Mesothelial cell of epicardium (in vitro differentiated cells): Measurements from ENCODE around the gene NUDT9. TPM values are rescaled to one million over a fixed set of nuclear protein-coding genes. Genes with fewer than 3 reads are reported as not detected.
"Not testable (repeated sequence)": the region's sequence is repeated elsewhere in the genome, so short reads cannot be mapped to it uniquely, and the experiment has no call there.

Experiments used
- DNase-seq, 2 experiments: peaks; one replicate each; pipeline ENCODE4 v3.0.0; 2021; ENCODE audit warnings: low spot score in 2 of 2; ENCODE audit not compliant: unreplicated experiment in 2 of 2
- H3K27ac Mint-ChIP-seq: 2 replicates; pipeline ENCODE4 v1.8.0; 2021; ENCODE audit warnings: mixed read lengths
- H3K27me3 Mint-ChIP-seq: 2 replicates; pipeline ENCODE4 v1.8.0; 2021; ENCODE audit warnings: low read depth, mixed read lengths
- H3K36me3 Mint-ChIP-seq: 2 replicates; pipeline ENCODE4 v1.8.0; 2021; ENCODE audit warnings: mixed read lengths
- H3K4me1 Mint-ChIP-seq: 2 replicates; pipeline ENCODE4 v1.8.0; 2021; ENCODE audit warnings: mixed read lengths
- H3K4me3 Mint-ChIP-seq: 2 replicates; pipeline ENCODE4 v1.8.0; 2021; ENCODE audit warnings: mild to moderate bottlenecking, moderate library complexity, mixed read lengths
- H3K9me3 Mint-ChIP-seq: 2 replicates; pipeline ENCODE4 v1.8.0; 2021; ENCODE audit warnings: mixed read lengths
- total RNA-seq: library from RNA; stranded (reverse); gene quantifications from 3 replicates; pipeline ENCODE4 v1.2.1, GENCODE V29; 2021
- TF ChIP-seq, protein P1 (sequence below): fragments of 200-600 bp; sonication (generic); IDR thresholded peaks from one replicate; pipeline ENCODE4 v1.5.0; 2021; ENCODE audit warnings: antibody characterized with exemption; ENCODE audit not compliant: unreplicated experiment

The NUDT9 gene
- total RNA-seq, 1 donor from 2014 or later = 26.0 TPM

DNA sequence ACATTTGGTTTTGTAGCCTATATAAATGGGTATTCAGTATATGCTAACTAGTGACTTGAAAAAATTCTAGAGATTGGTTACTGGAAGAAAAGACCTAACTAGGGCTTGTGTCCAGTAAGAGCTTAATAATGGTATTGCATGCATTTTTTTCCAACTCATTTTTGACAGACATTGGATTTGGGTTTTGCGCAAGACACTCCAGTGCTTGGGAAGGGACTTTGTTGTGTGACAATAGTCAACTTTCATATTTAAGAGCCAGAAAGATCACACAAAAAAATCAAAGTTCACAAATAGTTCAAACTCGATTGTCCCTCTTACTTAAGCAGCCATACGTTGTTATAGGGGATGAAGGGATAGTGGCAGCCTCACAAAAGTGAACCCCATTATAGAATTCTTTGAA, 30.2 kb upstream of the NUDT9 start:
- Mint-ChIP-seq H3K36me3 (peaks cover 2% of the 10 kb centered on the region), H3K27ac (no peak overlapping the region), H3K4me1 (peaks cover 20% of the 10 kb centered on the region), H3K4me3 (no peak overlapping the region), H3K27me3 (no peaks in the 10 kb centered on the region), H3K9me3 (peaks cover 9% of the 10 kb centered on the region)
- DNase-seq = no peak
- TF ChIP-seq, protein P1, sequence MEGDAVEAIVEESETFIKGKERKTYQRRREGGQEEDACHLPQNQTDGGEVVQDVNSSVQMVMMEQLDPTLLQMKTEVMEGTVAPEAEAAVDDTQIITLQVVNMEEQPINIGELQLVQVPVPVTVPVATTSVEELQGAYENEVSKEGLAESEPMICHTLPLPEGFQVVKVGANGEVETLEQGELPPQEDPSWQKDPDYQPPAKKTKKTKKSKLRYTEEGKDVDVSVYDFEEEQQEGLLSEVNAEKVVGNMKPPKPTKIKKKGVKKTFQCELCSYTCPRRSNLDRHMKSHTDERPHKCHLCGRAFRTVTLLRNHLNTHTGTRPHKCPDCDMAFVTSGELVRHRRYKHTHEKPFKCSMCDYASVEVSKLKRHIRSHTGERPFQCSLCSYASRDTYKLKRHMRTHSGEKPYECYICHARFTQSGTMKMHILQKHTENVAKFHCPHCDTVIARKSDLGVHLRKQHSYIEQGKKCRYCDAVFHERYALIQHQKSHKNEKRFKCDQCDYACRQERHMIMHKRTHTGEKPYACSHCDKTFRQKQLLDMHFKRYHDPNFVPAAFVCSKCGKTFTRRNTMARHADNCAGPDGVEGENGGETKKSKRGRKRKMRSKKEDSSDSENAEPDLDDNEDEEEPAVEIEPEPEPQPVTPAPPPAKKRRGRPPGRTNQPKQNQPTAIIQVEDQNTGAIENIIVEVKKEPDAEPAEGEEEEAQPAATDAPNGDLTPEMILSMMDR = no peak

DNA sequence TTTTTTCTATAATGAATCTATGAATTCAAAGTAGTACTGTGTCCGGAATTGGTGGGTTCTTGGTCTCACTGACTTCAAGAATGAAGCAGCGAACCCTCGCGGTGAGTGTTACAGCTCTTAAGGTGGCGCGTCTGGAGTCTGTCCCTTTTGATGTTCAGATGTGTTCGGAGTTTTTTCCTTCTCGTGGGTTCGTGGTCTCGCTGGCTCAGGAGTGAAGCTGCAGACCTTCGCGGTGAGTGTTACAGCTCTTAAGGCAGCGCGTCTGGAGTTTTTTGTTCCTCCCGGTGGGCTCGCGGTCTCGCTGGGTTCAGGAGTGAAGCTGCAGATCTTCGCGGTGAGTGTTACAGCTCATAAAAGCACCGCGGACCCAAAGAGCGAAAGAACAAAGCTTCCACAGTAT, 27.3 kb upstream of the NUDT9 start:
- H3K9me3 Mint-ChIP-seq, H3K4me3 Mint-ChIP-seq, DNase-seq, H3K27me3 Mint-ChIP-seq, H3K4me1 Mint-ChIP-seq, H3K36me3 Mint-ChIP-seq, H3K27ac Mint-ChIP-seq: not testable (repeated sequence)

DNA sequence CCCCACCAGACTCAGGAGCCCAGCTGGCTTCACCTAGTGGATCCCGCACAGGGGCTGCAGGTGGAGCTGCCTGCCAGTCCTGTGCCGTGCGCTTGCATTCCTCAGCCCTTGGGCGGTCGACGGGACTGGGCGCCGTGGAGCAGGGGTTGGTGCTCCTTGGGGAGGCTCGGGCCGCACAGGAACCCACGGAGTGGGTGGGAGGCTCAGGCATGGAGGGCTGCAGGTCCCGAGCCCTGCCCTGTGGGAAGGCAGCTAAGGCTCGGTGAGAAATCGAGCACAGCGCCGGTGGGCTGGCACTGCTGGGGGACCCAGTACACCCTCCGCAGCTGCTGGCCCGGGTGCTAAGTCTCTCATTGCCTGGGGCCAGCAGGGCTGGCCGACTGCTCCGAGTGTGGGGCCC, 26.5 kb upstream of the NUDT9 start:
- H3K9me3 Mint-ChIP-seq, H3K27me3 Mint-ChIP-seq, H3K4me1 Mint-ChIP-seq, H3K36me3 Mint-ChIP-seq, DNase-seq, H3K4me3 Mint-ChIP-seq, H3K27ac Mint-ChIP-seq: not testable (repeated sequence)

DNA sequence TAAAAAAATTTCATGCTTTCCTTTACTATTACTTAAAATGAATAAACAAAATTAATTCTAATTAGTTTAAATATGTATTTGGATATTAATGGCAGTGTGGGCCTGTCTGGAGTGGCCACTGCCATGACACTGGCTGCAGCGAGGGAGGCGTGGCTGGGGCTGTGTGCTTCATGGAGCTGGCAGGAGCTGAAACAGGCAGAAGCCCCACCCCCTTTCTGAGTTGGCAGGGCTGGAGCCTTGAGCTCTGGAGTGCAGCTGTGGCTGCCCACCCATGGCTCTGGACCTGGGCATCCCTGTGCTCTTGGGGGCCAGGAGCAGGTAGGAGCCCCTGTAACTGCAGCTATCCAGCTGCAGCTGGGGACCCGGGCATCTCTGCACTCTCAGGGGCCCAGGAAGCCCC, 23.2 kb upstream of the NUDT9 start:
- H3K4me3 Mint-ChIP-seq = no peak overlapping the region
- H3K36me3 Mint-ChIP-seq = peaks cover 6% of the 10 kb centered on the region
- no peak for DNase-seq
- H3K9me3 Mint-ChIP-seq = peaks cover 18% of the 10 kb centered on the region
- no peaks in the 10 kb centered on the region for H3K27me3 Mint-ChIP-seq
- TF ChIP-seq, protein P1 = no peak
- H3K27ac Mint-ChIP-seq = no peak overlapping the region
- H3K4me1 Mint-ChIP-seq = peaks cover 4% of the 10 kb centered on the region

DNA sequence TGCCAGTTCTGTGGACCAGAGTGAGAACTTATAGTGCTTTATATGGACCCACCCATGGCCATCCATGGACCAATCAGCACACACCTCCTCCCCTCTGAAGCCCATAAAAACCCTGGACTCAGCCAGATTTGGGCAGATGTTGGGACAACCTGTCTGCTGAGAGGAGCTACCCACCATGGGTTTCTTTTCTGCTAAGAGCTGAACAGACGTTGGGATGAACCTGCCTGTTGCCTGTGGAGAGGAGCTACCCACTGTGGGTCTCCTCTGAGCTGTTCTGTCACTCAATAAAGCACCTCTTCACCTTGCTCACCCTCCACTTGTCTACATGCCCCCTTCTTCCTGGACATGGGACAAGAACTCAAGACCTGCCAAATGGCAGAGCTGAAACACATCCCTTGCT, 22.4 kb upstream of the NUDT9 start:
- TF ChIP-seq, protein P1 = no peak
- Mint-ChIP-seq H3K36me3 (peaks cover 6% of the 10 kb centered on the region), H3K4me1 (peaks cover 4% of the 10 kb centered on the region), H3K27me3 (no peaks in the 10 kb centered on the region), H3K27ac (no peak overlapping the region), H3K4me3 (no peak overlapping the region), H3K9me3 (peaks cover 19% of the 10 kb centered on the region)
- DNase-seq = no peak

DNA sequence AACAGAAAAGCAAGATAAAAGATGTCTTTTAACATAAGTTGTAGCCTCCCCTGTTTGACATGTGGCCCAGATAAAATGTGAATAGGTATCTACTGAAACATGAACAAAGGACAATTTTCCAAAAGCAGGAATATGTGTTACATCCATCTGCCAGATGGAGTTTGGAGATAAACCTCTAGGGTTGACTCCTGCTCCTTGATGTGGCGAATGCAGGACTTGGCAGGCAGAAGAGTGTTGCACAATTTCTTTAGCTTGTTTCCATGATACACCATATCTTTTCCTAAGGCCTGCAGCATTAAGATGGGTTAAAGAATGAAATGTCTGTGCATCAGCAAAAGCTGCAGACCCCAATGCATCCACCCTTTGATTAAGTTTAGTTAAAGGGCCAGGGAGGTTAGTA, 18.6 kb upstream of the NUDT9 start:
- H3K9me3 Mint-ChIP-seq = peaks cover 27% of the 10 kb centered on the region
- peak overlapping the region; percentile 35 for H3K27ac Mint-ChIP-seq
- H3K4me3 Mint-ChIP-seq, DNase-seq, H3K36me3 Mint-ChIP-seq, H3K27me3 Mint-ChIP-seq: not testable (repeated sequence)
- H3K4me1 Mint-ChIP-seq = peaks cover 23% of the 10 kb centered on the region

DNA sequence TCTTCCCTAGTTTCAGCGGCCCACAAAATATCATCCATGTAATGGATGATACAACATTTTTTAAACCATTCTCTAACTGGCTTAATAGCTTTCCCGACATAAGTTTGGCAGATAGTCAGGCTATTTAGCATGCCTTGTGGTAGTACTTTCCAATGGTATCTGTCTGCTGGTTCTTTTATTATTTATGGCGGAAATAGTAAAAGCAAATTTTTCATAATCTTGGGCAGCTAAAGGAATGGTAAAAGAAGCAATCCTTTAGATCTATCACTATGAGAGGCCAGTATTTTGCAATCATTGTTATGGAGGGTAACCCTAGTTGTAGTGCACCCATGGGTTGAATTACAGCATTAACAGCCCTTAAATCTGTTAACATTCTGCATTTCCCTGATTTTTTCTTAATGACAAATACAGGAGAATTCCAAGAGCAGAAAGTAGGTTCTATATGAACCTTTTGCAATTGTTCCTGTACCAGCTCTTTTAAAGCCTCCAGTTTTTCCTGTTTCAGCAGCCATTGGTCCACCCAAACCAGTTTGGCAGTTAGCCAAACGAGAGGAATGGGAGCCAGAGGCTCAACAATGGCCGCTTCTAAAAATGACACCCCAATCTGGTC, 17.1 kb upstream of the NUDT9 start:
- H3K36me3 Mint-ChIP-seq = peaks cover 6% of the 10 kb centered on the region
- H3K9me3 Mint-ChIP-seq = peaks cover 27% of the 10 kb centered on the region
- no peak for DNase-seq
- no peak overlapping the region for H3K27ac Mint-ChIP-seq
- peaks cover 37% of the 10 kb centered on the region for H3K4me1 Mint-ChIP-seq
- TF ChIP-seq, protein P1 = no peak
- H3K27me3 Mint-ChIP-seq = no peaks in the 10 kb centered on the region
- no peak overlapping the region for H3K4me3 Mint-ChIP-seq
